HEK293 (cell line): ENCODE data around the gene NCK2.

Source experiments
- CTCF ChIA-PET: fragments of 350-600 bp; formaldehyde crosslinking; extraction: SDS; loops from one replicate; lab custom pipeline; 2021; ENCODE audit warnings: antibody characterized with exemption; lab: Yijun Ruan, JAX
- POLR2A ChIA-PET: fragments of 300-600 bp; formaldehyde crosslinking; extraction: SDS; loops from one replicate; lab custom pipeline; 2020; ENCODE audit warnings: antibody characterized with exemption, inconsistent platforms; lab: Yijun Ruan, JAX
- H3K27ac ChIP-seq: fragments of 200-500 bp; sonication (Bioruptor generic); 2 replicates; pipeline ENCODE4 v1.5.1; 2014; ENCODE audit warnings: low read depth, low read length, control low read depth, inconsistent platforms; ENCODE audit errors: extremely low read depth
- H3K36me3 ChIP-seq, 2 experiments: fragments of 200-500 bp in 1 of 2; sonication (Bioruptor generic) in 1 of 2; 1 replicate in 1 of 2; 2 replicates in 1 of 2; pipeline ENCODE4 v1.5.1; 2014 to 2017; ENCODE audit warnings: inconsistent platforms in 2 of 2, low read length in 2 of 2; ENCODE audit not compliant: control insufficient read depth in 2 of 2, insufficient read depth in 1 of 2
- H3K4me1 ChIP-seq: fragments of 200-500 bp; sonication (Bioruptor generic); 2 replicates; pipeline ENCODE4 v1.5.1; 2014; ENCODE audit warnings: mild to moderate bottlenecking, low read length, inconsistent platforms; ENCODE audit not compliant: control insufficient read depth, insufficient read depth
- H3K4me3 ChIP-seq: 2 replicates; pipeline ENCODE4 v1.5.1; 2011; ENCODE audit warnings: low read depth, mild to moderate bottlenecking, control low read depth, low read length, moderate library complexity
- H3K9me3 ChIP-seq: fragments of 200-500 bp; sonication (Bioruptor generic); 2 replicates; pipeline ENCODE4 v1.5.1; 2014; ENCODE audit warnings: low read depth, low read length, inconsistent platforms; ENCODE audit not compliant: control insufficient read depth, insufficient read depth
- HOXA7 ChIP-seq: sonication (generic); formaldehyde crosslinking; IDR thresholded peaks from 2 replicates; pipeline ENCODE4 v1.8.1; 2022; ENCODE audit warnings: missing genetic modification reagents, borderline replicate concordance
- KLF8 ChIP-seq: fragments of 450-650 bp; formaldehyde crosslinking; IDR thresholded peaks from 2 replicates; pipeline ENCODE4 v1.5.1; 2016; ENCODE audit warnings: missing biosample characterization, missing genetic modification characterization
- SALL2 ChIP-seq: fragments of 450-650 bp; formaldehyde crosslinking; IDR thresholded peaks from 2 replicates; pipeline ENCODE4 v1.5.0; 2017; ENCODE audit warnings: missing biosample characterization, mild to moderate bottlenecking, missing genetic modification characterization, borderline replicate concordance
- ZBTB11 ChIP-seq: fragments of 450-650 bp; formaldehyde crosslinking; conservative IDR thresholded peaks from 2 replicates; pipeline ENCODE4 v1.5.1; 2016; ENCODE audit warnings: low read depth, missing biosample characterization, missing genetic modification characterization
- ZBTB26 ChIP-seq: fragments of 450-650 bp; formaldehyde crosslinking; optimal IDR thresholded peaks from 2 replicates; pipeline ENCODE3; 2016; ENCODE audit warnings: missing biosample characterization, mild to moderate bottlenecking, missing genetic modification characterization
- ZEB2 ChIP-seq: fragments of 450-650 bp; formaldehyde crosslinking; IDR thresholded peaks from 2 replicates; pipeline ENCODE4 v1.5.1; 2016; ENCODE audit warnings: missing biosample characterization, missing genetic modification characterization
- ZNF175 ChIP-seq: fragments of 450-650 bp; formaldehyde crosslinking; IDR thresholded peaks from 2 replicates; pipeline ENCODE4 v1.5.1; 2016; ENCODE audit warnings: missing biosample characterization, missing genetic modification characterization
- ZNF221 ChIP-seq: fragments of 450-650 bp; formaldehyde crosslinking; IDR thresholded peaks from 2 replicates; pipeline ENCODE4 v1.5.1; 2017; ENCODE audit warnings: missing biosample characterization, missing genetic modification characterization, borderline replicate concordance
- ZNF391 ChIP-seq: fragments of 450-650 bp; formaldehyde crosslinking; IDR thresholded peaks from 2 replicates; pipeline ENCODE4 v1.5.1; 2016; ENCODE audit warnings: low read depth, missing biosample characterization, missing genetic modification characterization, borderline replicate concordance
- ZNF394 ChIP-seq: fragments of 450-650 bp; formaldehyde crosslinking; IDR thresholded peaks from 2 replicates; pipeline ENCODE4 v1.5.1; 2016; ENCODE audit warnings: missing biosample characterization, missing genetic modification characterization, mild to moderate bottlenecking, moderate library complexity, borderline replicate concordance
- ZNF514 ChIP-seq: fragments of 450-650 bp; formaldehyde crosslinking; IDR thresholded peaks from 2 replicates; pipeline ENCODE4 v1.5.1; 2016; ENCODE audit warnings: missing biosample characterization, missing genetic modification characterization
- ZNF561 ChIP-seq: fragments of 450-650 bp; IDR thresholded peaks from 2 replicates; pipeline ENCODE4 v1.5.1; 2018; ENCODE audit warnings: missing biosample characterization, missing genetic modification characterization, borderline replicate concordance
- ZNF610 ChIP-seq: fragments of 450-650 bp; formaldehyde crosslinking; IDR thresholded peaks from 2 replicates; pipeline ENCODE4 v1.5.1; 2016; ENCODE audit warnings: missing biosample characterization, missing genetic modification characterization, borderline replicate concordance
- ZNF621 ChIP-seq: fragments of 450-650 bp; formaldehyde crosslinking; IDR thresholded peaks from 2 replicates; pipeline ENCODE4 v1.5.1; 2017; ENCODE audit warnings: missing biosample characterization, missing genetic modification characterization
- ZNF623 ChIP-seq: fragments of 450-650 bp; formaldehyde crosslinking; IDR thresholded peaks from 2 replicates; pipeline ENCODE4 v1.5.1; 2016; ENCODE audit warnings: missing biosample characterization, missing genetic modification characterization
- ZNF626 ChIP-seq: fragments of 450-650 bp; sonication (Bioruptor Pico); formaldehyde crosslinking; IDR thresholded peaks from 2 replicates; pipeline ENCODE4 v1.5.1; 2018; ENCODE audit warnings: missing biosample characterization, missing genetic modification characterization, inconsistent platforms
- ZNF707 ChIP-seq: fragments of 450-650 bp; formaldehyde crosslinking; IDR thresholded peaks from 2 replicates; pipeline ENCODE4 v1.5.1; 2016; ENCODE audit warnings: missing biosample characterization, missing genetic modification characterization
- ZNF837 ChIP-seq: fragments of 450-650 bp; formaldehyde crosslinking; IDR thresholded peaks from 2 replicates; pipeline ENCODE4 v1.5.1; 2016; ENCODE audit warnings: missing biosample characterization, missing genetic modification characterization
- ZXDB ChIP-seq: fragments of 450-650 bp; formaldehyde crosslinking; IDR thresholded peaks from 2 replicates; pipeline ENCODE4 v1.5.1; 2016; ENCODE audit warnings: missing biosample characterization, missing genetic modification characterization
- TF ChIP-seq, protein P1 (sequence below): fragments of 450-650 bp; formaldehyde crosslinking; IDR thresholded peaks from 2 replicates; pipeline ENCODE4 v1.5.1; 2016; ENCODE audit warnings: missing biosample characterization, missing genetic modification characterization
- TF ChIP-seq, protein P2 (sequence below): IDR thresholded peaks from 2 replicates; pipeline ENCODE4 v1.6.1; 2011; ENCODE audit warnings: mild to moderate bottlenecking, low read depth, low read length, borderline replicate concordance
- TF ChIP-seq, protein P3 (sequence below): fragments of 450-650 bp; formaldehyde crosslinking; IDR thresholded peaks from 2 replicates; pipeline ENCODE4 v1.5.1; 2016; ENCODE audit warnings: missing biosample characterization, missing genetic modification characterization, low read depth
- TF ChIP-seq, protein P4 (sequence below): fragments of 450-650 bp; formaldehyde crosslinking; IDR thresholded peaks from 2 replicates; pipeline ENCODE4 v1.5.1; 2016; ENCODE audit warnings: missing biosample characterization, missing genetic modification characterization

NCK2 gene

GRCh38 chr2:105734762-105735538, 9.8 kb upstream of the NCK2 start:
- TF ChIP-seq, protein P1, sequence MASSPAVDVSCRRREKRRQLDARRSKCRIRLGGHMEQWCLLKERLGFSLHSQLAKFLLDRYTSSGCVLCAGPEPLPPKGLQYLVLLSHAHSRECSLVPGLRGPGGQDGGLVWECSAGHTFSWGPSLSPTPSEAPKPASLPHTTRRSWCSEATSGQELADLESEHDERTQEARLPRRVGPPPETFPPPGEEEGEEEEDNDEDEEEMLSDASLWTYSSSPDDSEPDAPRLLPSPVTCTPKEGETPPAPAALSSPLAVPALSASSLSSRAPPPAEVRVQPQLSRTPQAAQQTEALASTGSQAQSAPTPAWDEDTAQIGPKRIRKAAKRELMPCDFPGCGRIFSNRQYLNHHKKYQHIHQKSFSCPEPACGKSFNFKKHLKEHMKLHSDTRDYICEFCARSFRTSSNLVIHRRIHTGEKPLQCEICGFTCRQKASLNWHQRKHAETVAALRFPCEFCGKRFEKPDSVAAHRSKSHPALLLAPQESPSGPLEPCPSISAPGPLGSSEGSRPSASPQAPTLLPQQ (tag by site-specific recombination): no peak
- TF ChIP-seq, protein P2, sequence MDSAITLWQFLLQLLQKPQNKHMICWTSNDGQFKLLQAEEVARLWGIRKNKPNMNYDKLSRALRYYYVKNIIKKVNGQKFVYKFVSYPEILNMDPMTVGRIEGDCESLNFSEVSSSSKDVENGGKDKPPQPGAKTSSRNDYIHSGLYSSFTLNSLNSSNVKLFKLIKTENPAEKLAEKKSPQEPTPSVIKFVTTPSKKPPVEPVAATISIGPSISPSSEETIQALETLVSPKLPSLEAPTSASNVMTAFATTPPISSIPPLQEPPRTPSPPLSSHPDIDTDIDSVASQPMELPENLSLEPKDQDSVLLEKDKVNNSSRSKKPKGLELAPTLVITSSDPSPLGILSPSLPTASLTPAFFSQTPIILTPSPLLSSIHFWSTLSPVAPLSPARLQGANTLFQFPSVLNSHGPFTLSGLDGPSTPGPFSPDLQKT: no peak
- TF ChIP-seq ZNF221 (tag by site-specific recombination) (no peak), ZNF626 (tag by site-specific recombination) (no peak), SALL2 (tag by site-specific recombination) (no peak), ZEB2 (tag by site-specific recombination) (no peak), HOXA7 (CRISPR knock-in tag) (no peak), ZNF610 (tag by site-specific recombination) (no peak), KLF8 (tag by site-specific recombination) (no peak), ZNF394 (tag by site-specific recombination) (no peak)
- TF ChIP-seq, protein P3, sequence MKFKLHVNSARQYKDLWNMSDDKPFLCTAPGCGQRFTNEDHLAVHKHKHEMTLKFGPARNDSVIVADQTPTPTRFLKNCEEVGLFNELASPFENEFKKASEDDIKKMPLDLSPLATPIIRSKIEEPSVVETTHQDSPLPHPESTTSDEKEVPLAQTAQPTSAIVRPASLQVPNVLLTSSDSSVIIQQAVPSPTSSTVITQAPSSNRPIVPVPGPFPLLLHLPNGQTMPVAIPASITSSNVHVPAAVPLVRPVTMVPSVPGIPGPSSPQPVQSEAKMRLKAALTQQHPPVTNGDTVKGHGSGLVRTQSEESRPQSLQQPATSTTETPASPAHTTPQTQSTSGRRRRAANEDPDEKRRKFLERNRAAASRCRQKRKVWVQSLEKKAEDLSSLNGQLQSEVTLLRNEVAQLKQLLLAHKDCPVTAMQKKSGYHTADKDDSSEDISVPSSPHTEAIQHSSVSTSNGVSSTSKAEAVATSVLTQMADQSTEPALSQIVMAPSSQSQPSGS: no peak
- ChIA-PET CTCF (no interaction called here), POLR2A (no interaction called here)
- no peak overlapping the region for H3K27ac ChIP-seq
- no peaks in the 10 kb centered on the region for H3K4me1 ChIP-seq
- no peak overlapping the region for H3K4me3 ChIP-seq
- no peaks in the 10 kb centered on the region for H3K36me3 ChIP-seq
- H3K9me3 ChIP-seq: no peaks in the 10 kb centered on the region

- POLR2A ChIA-PET: no interaction called here
- CTCF ChIA-PET: interaction anchor here (0.5 kb wide), 1 partner anchor 12 kb away, joined by 3 read pairs; no protein-coding TSS in a partner anchor
- no peak overlapping the region for H3K27ac ChIP-seq
- TF ChIP-seq ZNF175 (tag by site-specific recombination) (no peak), SALL2 (tag by site-specific recombination) (no peak), ZBTB26 (tag by site-specific recombination) (no peak), ZNF514 (tag by site-specific recombination) (no peak), ZNF391 (tag by site-specific recombination) (no peak), ZNF623 (tag by site-specific recombination) (no peak), ZNF561 (tag by site-specific recombination) (no peak), ZNF621 (tag by site-specific recombination) (no peak), ZNF707 (no peak), ZNF837 (tag by site-specific recombination) (no peak), ZXDB (tag by site-specific recombination) (no peak), ZBTB11 (tag by site-specific recombination) (no peak)
- TF ChIP-seq, protein P4, sequence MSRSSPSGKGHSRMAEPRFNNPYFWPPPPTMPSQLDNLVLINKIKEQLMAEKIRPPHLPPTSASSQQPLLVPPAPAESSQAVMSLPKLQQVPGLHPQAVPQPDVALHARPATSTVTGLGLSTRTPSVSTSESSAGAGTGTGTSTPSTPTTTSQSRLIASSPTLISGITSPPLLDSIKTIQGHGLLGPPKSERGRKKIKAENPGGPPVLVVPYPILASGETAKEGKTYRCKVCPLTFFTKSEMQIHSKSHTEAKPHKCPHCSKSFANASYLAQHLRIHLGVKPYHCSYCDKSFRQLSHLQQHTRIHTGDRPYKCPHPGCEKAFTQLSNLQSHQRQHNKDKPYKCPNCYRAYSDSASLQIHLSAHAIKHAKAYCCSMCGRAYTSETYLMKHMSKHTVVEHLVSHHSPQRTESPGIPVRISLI (tag by site-specific recombination): no peak
Observed at GRCh38 chr2:105736145-105736544, 8.6 kb upstream of the NCK2 start.

More at GRCh38 chr2:105736145-105736544, 8.6 kb upstream of the NCK2 start:
- no peaks in the 10 kb centered on the region for H3K4me1 ChIP-seq
- no peaks in the 10 kb centered on the region for H3K9me3 ChIP-seq
- H3K4me3 ChIP-seq: no peak overlapping the region
- H3K36me3 ChIP-seq: no peaks in the 10 kb centered on the region
